PC-3 (cell line): ENCODE data around the gene ADGRG6. TPM values are rescaled to one million over a fixed set of nuclear protein-coding genes. Genes with fewer than 3 reads are reported as not detected.

Source experiments
- ATAC-seq: fragments of 200-7000 bp; cut with Tn5 transposase; 2 replicates; pipeline ENCODE4 v1.9.1; 2020; ENCODE audit warnings: mild to moderate bottlenecking, moderate library complexity
- BruUV-seq: library from RNA; stranded (reverse); fragments of 400-500 nt; replicated peaks from 2 replicates; lab custom pipeline; 2021; lab: Mats Ljungman, UMichigan
- CTCF ChIA-PET: fragments of 300-600 bp; sonication (Branson Sonifier 250); formaldehyde crosslinking; loops from one replicate; lab custom pipeline; 2022; ENCODE audit warnings: antibody characterized with exemption; lab: Charles Lee
- POLR2A ChIA-PET: fragments of 300-600 bp; sonication (Branson Sonifier 250); formaldehyde crosslinking; loops from one replicate; lab custom pipeline; 2022; ENCODE audit warnings: antibody characterized with exemption; ENCODE audit not compliant: unreplicated experiment; lab: Charles Lee
- DNase-seq: peaks from one replicate; pipeline ENCODE4 v3.0.0-alpha.2; 2015
- H2AFZ ChIP-seq: fragments of 300-600 bp; sonication (generic); 2 replicates; pipeline ENCODE4 v1.6.0; 2016; ENCODE audit warnings: antibody characterized with exemption, low read length
- H3F3A ChIP-seq: fragments of 300-600 bp; sonication (generic); one replicate; pipeline ENCODE4 v1.6.0; 2017; ENCODE audit warnings: antibody characterized with exemption, low read length, control low read depth, mild to moderate bottlenecking; ENCODE audit not compliant: unreplicated experiment
- H3K27ac ChIP-seq: fragments of 300-600 bp; sonication (generic); 2 replicates; pipeline ENCODE4 v1.5.1; 2016; ENCODE audit warnings: mild to moderate bottlenecking, low read length
- H3K27me3 ChIP-seq: fragments of 300-600 bp; sonication (generic); 2 replicates; pipeline ENCODE4 v1.6.1; 2016; ENCODE audit warnings: low read length, mixed read lengths
- H3K36me3 ChIP-seq: fragments of 300-600 bp; sonication (generic); 2 replicates; pipeline ENCODE4 v1.6.1; 2016; ENCODE audit warnings: low read depth, mixed run types, low read length, mixed read lengths
- H3K4me1 ChIP-seq: fragments of 300-600 bp; sonication (generic); 2 replicates; pipeline ENCODE4 v1.5.1; 2016; ENCODE audit warnings: low read length; ENCODE audit not compliant: insufficient read depth
- H3K4me2 ChIP-seq: fragments of 300-600 bp; sonication (generic); 2 replicates; pipeline ENCODE4 v1.6.0; 2016; ENCODE audit warnings: low read length
- H3K4me3 ChIP-seq: fragments of 300-600 bp; sonication (generic); 2 replicates; pipeline ENCODE4 v1.5.1; 2016; ENCODE audit warnings: mild to moderate bottlenecking, low read length, mixed read lengths
- H3K79me2 ChIP-seq: fragments of 300-600 bp; sonication (generic); 2 replicates; pipeline ENCODE4 v1.6.1; 2017; ENCODE audit warnings: low read length, mixed read lengths
- H3K9ac ChIP-seq: fragments of 300-600 bp; sonication (generic); 2 replicates; pipeline ENCODE4 v1.6.0; 2016; ENCODE audit warnings: mild to moderate bottlenecking, low read length
- H3K9me2 ChIP-seq: fragments of 300-600 bp; sonication (generic); replicated peaks from 2 replicates; pipeline ENCODE4 v1.6.1; 2016; ENCODE audit warnings: mixed run types, low read length, mixed read lengths
- H3K9me3 ChIP-seq: fragments of 300-600 bp; sonication (generic); 2 replicates; pipeline ENCODE4 v1.6.1; 2016; ENCODE audit warnings: low read length, mixed read lengths
- H4K20me1 ChIP-seq: fragments of 300-600 bp; sonication (generic); 2 replicates; pipeline ENCODE4 v1.6.1; 2016; ENCODE audit warnings: low read length, mixed read lengths
- EZH2 ChIP-seq: fragments of 300-600 bp; sonication (generic); IDR thresholded peaks from one replicate; pipeline ENCODE4 v1.6.1; 2017; ENCODE audit warnings: antibody characterized with exemption, mild to moderate bottlenecking, low read length; ENCODE audit not compliant: unreplicated experiment
- EZH2phosphoT487 ChIP-seq: fragments of 300-600 bp; sonication (generic); IDR thresholded peaks from 2 replicates; pipeline ENCODE4 v1.6.1; 2018; ENCODE audit warnings: mild to moderate bottlenecking, antibody characterized with exemption, low read length, borderline replicate concordance
- intact Hi-C: fragments of 100-400 bp; cut with micrococcal nuclease; formaldehyde crosslinking; loops from 2 replicates; pipeline ENCODE4 v1.9.0; 2023
- total RNA-seq: library from RNA; depleted of rRNA; stranded (reverse); fragments of >200 nt; gene quantifications from 2 replicates; pipeline ENCODE4 v1.2.3, GENCODE V29; 2014
- TF ChIP-seq, protein P1 (sequence below): fragments of 300-600 bp; sonication (generic); conservative IDR thresholded peaks from 2 replicates; pipeline ENCODE4 v1.5.1; 2017; ENCODE audit warnings: antibody characterized with exemption, low read depth, mild to moderate bottlenecking, low read length

The ADGRG6 gene
- total RNA-seq, 1 experiment from 2014 or later: 73.2 TPM

DNA sequence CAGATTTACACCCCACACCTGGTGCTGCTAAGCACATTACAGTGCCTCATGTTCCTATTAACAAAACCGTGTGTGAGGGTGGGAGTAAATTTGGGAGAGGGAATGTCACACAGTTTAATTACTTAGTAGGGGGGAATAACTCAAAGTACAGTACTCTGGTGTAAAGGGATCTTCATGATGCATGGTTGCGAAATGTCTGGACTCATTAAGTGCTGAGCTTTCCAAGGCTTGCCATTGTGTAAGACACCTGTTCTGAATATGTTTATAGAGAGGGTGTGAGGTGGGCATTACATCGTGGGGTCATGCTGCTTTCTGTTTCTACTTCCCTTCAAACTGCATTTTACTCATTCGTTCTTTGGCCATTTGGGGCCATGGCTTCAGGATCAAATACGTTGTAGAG, 181.2 kb downstream of the ADGRG6 start:
- POLR2A ChIA-PET: no interaction called here
- Histone ChIP-seq H3K9me3 (no peaks in the 10 kb centered on the region), H2AFZ (no peak overlapping the region), H3K36me3 (no peaks in the 10 kb centered on the region), H3K4me2 (no peak overlapping the region), H3K27ac (no peak overlapping the region), H3K27me3 (no peaks in the 10 kb centered on the region), H3K9me2 (no peaks in the 10 kb centered on the region), H3K4me3 (no peak overlapping the region), H3K79me2 (no peaks in the 10 kb centered on the region), H3K9ac (no peak overlapping the region), H3K4me1 (no peaks in the 10 kb centered on the region), H3F3A (no peaks in the 10 kb centered on the region), H4K20me1 (no peaks in the 10 kb centered on the region)
- intact Hi-C loops: no loop called here
- ATAC-seq: no peak
- TF ChIP-seq EZH2 (no peak), EZH2phosphoT487 (no peak)
- TF ChIP-seq, protein P1, sequence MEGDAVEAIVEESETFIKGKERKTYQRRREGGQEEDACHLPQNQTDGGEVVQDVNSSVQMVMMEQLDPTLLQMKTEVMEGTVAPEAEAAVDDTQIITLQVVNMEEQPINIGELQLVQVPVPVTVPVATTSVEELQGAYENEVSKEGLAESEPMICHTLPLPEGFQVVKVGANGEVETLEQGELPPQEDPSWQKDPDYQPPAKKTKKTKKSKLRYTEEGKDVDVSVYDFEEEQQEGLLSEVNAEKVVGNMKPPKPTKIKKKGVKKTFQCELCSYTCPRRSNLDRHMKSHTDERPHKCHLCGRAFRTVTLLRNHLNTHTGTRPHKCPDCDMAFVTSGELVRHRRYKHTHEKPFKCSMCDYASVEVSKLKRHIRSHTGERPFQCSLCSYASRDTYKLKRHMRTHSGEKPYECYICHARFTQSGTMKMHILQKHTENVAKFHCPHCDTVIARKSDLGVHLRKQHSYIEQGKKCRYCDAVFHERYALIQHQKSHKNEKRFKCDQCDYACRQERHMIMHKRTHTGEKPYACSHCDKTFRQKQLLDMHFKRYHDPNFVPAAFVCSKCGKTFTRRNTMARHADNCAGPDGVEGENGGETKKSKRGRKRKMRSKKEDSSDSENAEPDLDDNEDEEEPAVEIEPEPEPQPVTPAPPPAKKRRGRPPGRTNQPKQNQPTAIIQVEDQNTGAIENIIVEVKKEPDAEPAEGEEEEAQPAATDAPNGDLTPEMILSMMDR: no peak
- no peak for DNase-seq
- no TSS peak for BruUV-seq
- CTCF ChIA-PET: no interaction called here

GRCh38 chr6:142485256-142485655, 183.4 kb downstream of the ADGRG6 start:
- Histone ChIP-seq H3K36me3 (no peaks in the 10 kb centered on the region), H3K9me3 (no peaks in the 10 kb centered on the region), H4K20me1 (no peaks in the 10 kb centered on the region), H2AFZ (no peak overlapping the region), H3K27me3 (no peaks in the 10 kb centered on the region), H3K9me2 (no peaks in the 10 kb centered on the region), H3K9ac (no peak overlapping the region), H3F3A (no peaks in the 10 kb centered on the region), H3K4me1 (no peaks in the 10 kb centered on the region), H3K4me3 (no peak overlapping the region), H3K79me2 (no peaks in the 10 kb centered on the region), H3K4me2 (no peak overlapping the region), H3K27ac (no peak overlapping the region)
- DNase-seq (no peak), ATAC-seq (no peak)
- CTCF ChIA-PET: no interaction called here
- TF ChIP-seq EZH2 (no peak), EZH2phosphoT487 (no peak)
- TF ChIP-seq, protein P1: no peak
- intact Hi-C loops: no loop called here
- BruUV-seq: no TSS peak
- POLR2A ChIA-PET: no interaction called here

- Histone ChIP-seq H3K9me3 (no peaks in the 10 kb centered on the region), H3K4me1 (no peaks in the 10 kb centered on the region), H3K79me2 (no peaks in the 10 kb centered on the region), H3K9me2 (no peaks in the 10 kb centered on the region), H3K36me3 (no peaks in the 10 kb centered on the region), H2AFZ (no peak overlapping the region), H3F3A (no peaks in the 10 kb centered on the region), H3K27ac (no peak overlapping the region), H3K4me3 (no peak overlapping the region), H3K9ac (no peak overlapping the region), H4K20me1 (no peaks in the 10 kb centered on the region), H3K27me3 (no peaks in the 10 kb centered on the region), H3K4me2 (no peak overlapping the region)
- no peak for ATAC-seq
- ChIA-PET CTCF (no interaction called here), POLR2A (no interaction called here)
- DNase-seq: no peak
- no TSS peak for BruUV-seq
- intact Hi-C loops: no loop called here
- TF ChIP-seq EZH2 (no peak), EZH2phosphoT487 (no peak)
- TF ChIP-seq, protein P1: no peak
These were observed 188.2 kb downstream of the ADGRG6 start for GRCh38 chr6:142489722-142490610.
